Endothelial cell of umbilical vein (primary cell): ENCODE results near the gene RND3. TPM values are rescaled to one million over a fixed set of nuclear protein-coding genes. Genes with fewer than 3 reads are reported as not detected.

ENCODE experiments used
- Bru-seq: library from RNA; stranded (reverse); fragments of 400-500 nt; gene quantifications from one replicate; lab custom pipeline; 2021; lab: Mats Ljungman, UMichigan
- BruChase-seq, 2 experiments: library from RNA; stranded (reverse); fragments of 400-500 nt; gene quantifications; one replicate each; lab custom pipeline; 2021; lab: Mats Ljungman, UMichigan
- BruUV-seq: library from RNA; stranded (reverse); fragments of 400-500 nt; replicated peaks from 2 replicates; lab custom pipeline; 2021; lab: Mats Ljungman, UMichigan
- CTCF ChIA-PET: fragments of 300-600, 350-600 bp; sonication (Branson Sonifier 250); formaldehyde crosslinking; loops from one replicate; lab custom pipeline; 2021; ENCODE audit warnings: antibody characterized with exemption, inconsistent platforms; lab: Charles Lee
- POLR2A ChIA-PET: fragments of 300-600, 350-600 bp; sonication (Branson Sonifier 250); formaldehyde crosslinking; loops from one replicate; lab custom pipeline; 2021; ENCODE audit warnings: antibody characterized with exemption, inconsistent platforms; lab: Charles Lee
- DNase-seq: peaks from one replicate; pipeline ENCODE4 v3.0.0-alpha.2; 2011; ENCODE audit warnings: low read depth, low spot score
- FAIRE-seq: peaks from 2 replicates; lab custom pipeline; 2011; peaks lifted over from hg19 to GRCh38; lab: Jason Lieb, UNC
- H2AFZ ChIP-seq: 2 replicates; pipeline ENCODE4 v1.6.0; 2012; ENCODE audit warnings: low read depth, low read length, control low read depth, inconsistent platforms
- H3K27ac ChIP-seq: 2 replicates; pipeline ENCODE4 v1.5.1; 2011; ENCODE audit warnings: low read depth, mild to moderate bottlenecking, control low read depth, low read length, moderate library complexity; ENCODE audit not compliant: insufficient read depth
- H3K27me3 ChIP-seq, 2 experiments: 2 replicates each; pipeline versions ENCODE4 v1.6.0 to v1.6.1; 2011; ENCODE audit warnings: low read length in 2 of 2, mixed read lengths in 1 of 2; ENCODE audit not compliant: control insufficient read depth in 2 of 2, insufficient read depth in 2 of 2
- H3K36me3 ChIP-seq, 2 experiments: 2 replicates in 1 of 2; 3 replicates in 1 of 2; pipeline ENCODE4 v1.5.1; 2011; ENCODE audit warnings: low read length in 2 of 2, mild to moderate bottlenecking in 1 of 2, moderate library complexity in 1 of 2; ENCODE audit not compliant: control insufficient read depth in 2 of 2, insufficient read depth in 2 of 2; ENCODE audit errors: extremely low read depth in 1 of 2
- H3K4me1 ChIP-seq: 3 replicates; pipeline ENCODE4 v1.5.1; 2011; ENCODE audit warnings: mild to moderate bottlenecking, low read length; ENCODE audit not compliant: control insufficient read depth, insufficient read depth; ENCODE audit errors: extremely low read depth
- H3K4me2 ChIP-seq: 2 replicates; pipeline ENCODE4 v1.6.1; 2011; ENCODE audit warnings: low read length, control low read depth, mixed read lengths; ENCODE audit not compliant: insufficient read depth
- H3K4me3 ChIP-seq, 3 experiments: fragments of 200-600 bp in 1 of 3; sonication (generic), shearing (Covaris generic) in 1 of 3; replicated peaks in 1 of 3; 2 replicates each; pipeline ENCODE4 v1.5.1; 2011 to 2016; ENCODE audit warnings: control low read depth in 3 of 3, low read length in 3 of 3, mild to moderate bottlenecking in 2 of 3, inconsistent platforms in 1 of 3, low read depth in 1 of 3, moderate library complexity in 1 of 3; ENCODE audit not compliant: insufficient read depth in 1 of 3
- H3K79me2 ChIP-seq: 2 replicates; pipeline ENCODE4 v1.6.0; 2012; ENCODE audit warnings: low read length, inconsistent platforms; ENCODE audit not compliant: control insufficient read depth, insufficient read depth
- H3K9ac ChIP-seq: replicated peaks from 2 replicates; pipeline ENCODE3; 2011; ENCODE audit warnings: low read length, control low read depth; ENCODE audit not compliant: insufficient read depth; ENCODE audit errors: extremely low read depth
- H3K9me1 ChIP-seq: replicated peaks from 3 replicates; pipeline ENCODE4 v1.6.0; 2011; ENCODE audit warnings: mild to moderate bottlenecking, low read length; ENCODE audit not compliant: control insufficient read depth, insufficient read depth; ENCODE audit errors: extremely low read depth
- H3K9me3 ChIP-seq: replicated peaks from 2 replicates; pipeline ENCODE4 v1.5.1; 2012; ENCODE audit warnings: low read length, inconsistent platforms; ENCODE audit not compliant: control insufficient read depth, insufficient read depth
- H4K20me1 ChIP-seq: replicated peaks from 2 replicates; pipeline ENCODE3; 2011; ENCODE audit warnings: mild to moderate bottlenecking, low read length; ENCODE audit not compliant: control insufficient read depth, insufficient read depth; ENCODE audit errors: extremely low read depth
- EZH2 ChIP-seq: IDR thresholded peaks from 2 replicates; pipeline ENCODE4 v1.6.1; 2012; ENCODE audit warnings: borderline replicate concordance, low read depth, mild to moderate bottlenecking, moderate library complexity, low read length, inconsistent platforms; ENCODE audit not compliant: severe bottlenecking
- FOS ChIP-seq: IDR thresholded peaks from 2 replicates; pipeline ENCODE4 v1.6.1; 2011; ENCODE audit warnings: mild to moderate bottlenecking, low read length, moderate library complexity, borderline replicate concordance; ENCODE audit not compliant: insufficient read depth
- GATA2 ChIP-seq: IDR thresholded peaks from 2 replicates; pipeline ENCODE4 v1.7.0; 2011; ENCODE audit warnings: low read depth, mild to moderate bottlenecking, moderate library complexity, mixed read lengths, low read length; ENCODE audit not compliant: insufficient read length, insufficient read depth
- JUN ChIP-seq: IDR thresholded peaks from 2 replicates; pipeline ENCODE4 v1.6.1; 2011; ENCODE audit warnings: borderline replicate concordance, low read depth; ENCODE audit not compliant: insufficient read length, insufficient read depth
- MYC ChIP-seq: IDR thresholded peaks from one replicate; pipeline ENCODE4 v1.6.1; 2011; ENCODE audit warnings: mild to moderate bottlenecking, low read depth, low read length
- POLR2A ChIP-seq: IDR thresholded peaks from 2 replicates; pipeline ENCODE4 v1.6.1; 2012; ENCODE audit warnings: low read depth, mild to moderate bottlenecking, control low read depth, low read length
- POLR2AphosphoS5 ChIP-seq: IDR thresholded peaks from 2 replicates; pipeline ENCODE4 v1.6.1; 2012; ENCODE audit warnings: low read depth, mild to moderate bottlenecking, control low read depth, low read length, moderate library complexity; ENCODE audit not compliant: insufficient read depth
- dilution Hi-C: fragments of 300-500 bp; cut with MboI; formaldehyde crosslinking; loops from one replicate; pipeline ENCODE4 v1.15.0; 2019; ENCODE audit warnings: low sequenced_read_pairs; ENCODE audit not compliant: extremely low pct_ligation_motif_present
- intact Hi-C: fragments of 100-400 bp; cut with micrococcal nuclease; formaldehyde crosslinking; loops from one replicate; pipeline ENCODE4 v1.10.0; 2022
- long read RNA-seq: library from polyadenylated mRNA; stranded (forward); transcript quantifications from one replicate; pipeline ENCODE4 v2.0.0, GENCODE V29; 2021
- polyA minus RNA-seq, 3 experiments: library from RNA; depleted of rRNA, polyadenylated mRNA; stranded (reverse); fragments of >200 nt; gene quantifications; 1 replicate in 1 of 3; 2 replicates in 2 of 3; pipeline ENCODE4 v1.2.3, GENCODE V29; 2011
- polyA plus RNA-seq, 4 experiments: library from polyadenylated mRNA; depleted of rRNA in 3 of 4; stranded (reverse) in 3 of 4; unstranded in 1 of 4; fragments of >200 nt; gene quantifications; 2 replicates each; pipeline versions ENCODE4 v1.2.1 to v1.2.3, GENCODE V29; 2011 to 2012; ENCODE audit warnings: missing spikeins in 1 of 4
- total RNA-seq: library from RNA; stranded (reverse); gene quantifications from 2 replicates; pipeline ENCODE4 v1.2.3, GENCODE V29; 2021
- TF ChIP-seq, protein P1 (sequence below): IDR thresholded peaks from 2 replicates; pipeline ENCODE4 v1.6.1; 2011; ENCODE audit not compliant: insufficient read depth, insufficient read length
- TF ChIP-seq, protein P2 (sequence below), 2 donors: IDR thresholded peaks; 1 replicate in 1 of 2; 2 replicates in 1 of 2; pipeline ENCODE4 v1.5.1; 2011; ENCODE audit warnings: low read length in 2 of 2, mild to moderate bottlenecking in 2 of 2, moderate library complexity in 2 of 2, control low read depth in 1 of 2, inconsistent platforms in 1 of 2, low read depth in 1 of 2; ENCODE audit not compliant: insufficient read depth in 1 of 2; ENCODE audit errors: extremely low read depth in 1 of 2

Gene RND3, protein sequence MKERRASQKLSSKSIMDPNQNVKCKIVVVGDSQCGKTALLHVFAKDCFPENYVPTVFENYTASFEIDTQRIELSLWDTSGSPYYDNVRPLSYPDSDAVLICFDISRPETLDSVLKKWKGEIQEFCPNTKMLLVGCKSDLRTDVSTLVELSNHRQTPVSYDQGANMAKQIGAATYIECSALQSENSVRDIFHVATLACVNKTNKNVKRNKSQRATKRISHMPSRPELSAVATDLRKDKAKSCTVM
- total RNA-seq (132 and 158 TPM in 2 replicates), polyA plus RNA-seq (53.3 and 57.1 TPM in 2 replicates), polyA minus RNA-seq (260 and 272 TPM in 2 replicates), Bru-seq, nascent RNA (percentile 100 among the genes with signal in this experiment), BruChase-seq, experiment 1, labeled RNA remaining after a 6-hour chase (percentile 86 among the genes with signal in this experiment), BruChase-seq, experiment 2, labeled RNA remaining after a 2-hour chase (percentile 98 among the genes with signal in this experiment)
- polyA plus RNA-seq (2011; cell fraction: cytosol; rRNA removed), result 107 and 123 TPM in 2 replicates
- 175 and 179 TPM in 2 replicates for polyA plus RNA-seq (2011; cell fraction: nucleus; rRNA removed)
- 190 and 258 TPM in 2 replicates for polyA plus RNA-seq (2012)
- 15.0 TPM for polyA minus RNA-seq (2011; cell fraction: cytosol; rRNA and poly(A)+ RNA removed)
- polyA minus RNA-seq (2011; cell fraction: nucleus; rRNA and poly(A)+ RNA removed), result 211 and 223 TPM in 2 replicates
- long read RNA-seq, transcript RND3-201 (6 exons, 2,711 nt), result minor isoform, 108 of 401 reads
- long read RNA-seq, transcript RND3-202 (5 exons, 2,777 nt), result major isoform, 220 of 401 reads
- long read RNA-seq, partial matches to known transcripts, result 0 of 401 reads
- long read RNA-seq, other reads (novel, unspliced or antisense), result 71 of 401 reads

DNA sequence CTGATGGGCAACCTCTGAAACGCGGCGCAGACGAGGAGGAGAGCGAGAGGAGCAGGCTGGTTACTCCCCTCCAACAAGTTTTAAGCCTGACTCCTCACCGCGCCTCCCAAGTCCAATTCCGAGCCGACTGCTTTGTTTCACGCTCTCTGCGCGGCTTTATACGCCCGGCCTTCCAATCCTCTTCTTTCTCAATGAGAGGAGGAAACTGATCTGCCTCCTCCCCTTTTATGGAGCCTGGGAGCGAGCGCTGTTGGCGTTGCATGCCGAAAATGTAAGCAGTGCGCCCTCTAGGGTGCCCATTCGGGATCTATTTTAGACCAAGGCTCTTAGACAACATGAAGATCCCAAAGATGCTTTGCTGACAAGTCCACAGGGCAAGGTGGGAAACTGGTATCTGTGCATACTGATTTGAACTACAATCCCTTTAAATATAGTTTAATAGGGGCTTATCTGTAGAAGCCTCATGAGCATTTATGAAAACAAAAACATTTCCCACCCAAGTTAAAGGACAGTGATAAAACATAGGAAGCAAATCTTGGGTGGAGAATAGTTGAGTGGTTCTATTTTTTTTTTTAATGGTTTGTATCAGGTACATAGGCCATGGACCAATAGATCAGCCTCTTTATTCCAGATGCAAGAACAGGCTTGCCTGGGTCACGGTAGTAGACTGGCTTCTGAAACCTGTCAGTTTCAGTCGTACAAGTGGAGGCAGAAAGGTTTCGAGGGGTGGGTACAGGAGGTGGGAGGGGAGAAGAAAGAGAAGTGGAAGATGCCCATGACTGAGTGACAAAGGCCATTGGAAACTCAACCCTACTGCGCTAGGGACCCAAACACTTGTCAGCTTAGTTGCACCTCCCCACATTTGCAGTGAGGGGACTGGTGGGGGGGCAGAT, at the start of gene RND3:
Gene RND3 (minus strand): TSS at position 131 of the 893 bp plus-strand sequence. CDS start 250 bp downstream, outside the sequence.
- Histone ChIP-seq H3K4me3 (peak within 1 kb of the TSS; percentile 87 to 97 (median 95)), H3K27me3 (no peaks in the 10 kb centered on the region), H3K27ac (peak within 1 kb of the TSS; percentile 85), H3K4me2 (peak within 1 kb of the TSS; percentile 4), H3K9me1 (no peaks in the 10 kb centered on the region), H2AFZ (no peak within 1 kb of the TSS), H3K9me3 (no peaks in the 10 kb centered on the region), H4K20me1 (peaks cover 7% of the 10 kb centered on the region), H3K79me2 (peaks cover 45% of the 10 kb centered on the region), H3K4me1 (peaks cover 32% of the 10 kb centered on the region), H3K9ac (peak within 1 kb of the TSS; percentile 99), H3K36me3 (peaks cover 0 to 5% of the 10 kb centered on the region in 2 experiments)
- BruUV-seq, result no TSS peak
- ChIA-PET CTCF (interaction anchor here (0.9 to 3.3 kb wide), 6 partner anchors 63 to 751 kb away, joined by 3 to 21 read pairs (median 5); no protein-coding TSS in a partner anchor), POLR2A (interaction anchor here (1.0 to 1.1 kb wide), 5 partner anchors 11 to 564 kb away, joined by 3 to 8 read pairs (median 6); no protein-coding TSS in a partner anchor)
- FAIRE-seq (peak; percentile 96), DNase-seq (peak; percentile 99)
- TF ChIP-seq EZH2, result no peak
- TF ChIP-seq FOS, result no peak
- TF ChIP-seq MYC, result no peak
- TF ChIP-seq POLR2AphosphoS5, result peak; percentile 100
- no peak for TF ChIP-seq GATA2
- TF ChIP-seq, protein P1, sequence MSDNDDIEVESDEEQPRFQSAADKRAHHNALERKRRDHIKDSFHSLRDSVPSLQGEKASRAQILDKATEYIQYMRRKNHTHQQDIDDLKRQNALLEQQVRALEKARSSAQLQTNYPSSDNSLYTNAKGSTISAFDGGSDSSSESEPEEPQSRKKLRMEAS, result no peak
- TF ChIP-seq POLR2A, result peak; percentile 100
- TF ChIP-seq JUN, result no peak
- TF ChIP-seq, protein P2, sequence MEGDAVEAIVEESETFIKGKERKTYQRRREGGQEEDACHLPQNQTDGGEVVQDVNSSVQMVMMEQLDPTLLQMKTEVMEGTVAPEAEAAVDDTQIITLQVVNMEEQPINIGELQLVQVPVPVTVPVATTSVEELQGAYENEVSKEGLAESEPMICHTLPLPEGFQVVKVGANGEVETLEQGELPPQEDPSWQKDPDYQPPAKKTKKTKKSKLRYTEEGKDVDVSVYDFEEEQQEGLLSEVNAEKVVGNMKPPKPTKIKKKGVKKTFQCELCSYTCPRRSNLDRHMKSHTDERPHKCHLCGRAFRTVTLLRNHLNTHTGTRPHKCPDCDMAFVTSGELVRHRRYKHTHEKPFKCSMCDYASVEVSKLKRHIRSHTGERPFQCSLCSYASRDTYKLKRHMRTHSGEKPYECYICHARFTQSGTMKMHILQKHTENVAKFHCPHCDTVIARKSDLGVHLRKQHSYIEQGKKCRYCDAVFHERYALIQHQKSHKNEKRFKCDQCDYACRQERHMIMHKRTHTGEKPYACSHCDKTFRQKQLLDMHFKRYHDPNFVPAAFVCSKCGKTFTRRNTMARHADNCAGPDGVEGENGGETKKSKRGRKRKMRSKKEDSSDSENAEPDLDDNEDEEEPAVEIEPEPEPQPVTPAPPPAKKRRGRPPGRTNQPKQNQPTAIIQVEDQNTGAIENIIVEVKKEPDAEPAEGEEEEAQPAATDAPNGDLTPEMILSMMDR (IDR thresholded peaks at IDR 0.05; ENCODE audit: extremely low read depth in 1 of 2, insufficient read depth in 1 of 2, low read depth in 1 of 2, low read length in 2 of 2), result peak; percentile 81 to 90
- dilution Hi-C loops (loop anchor here (25.0 kb wide), 1 partner anchor 350 kb away; no protein-coding TSS in a partner anchor), intact Hi-C loops (loop anchor here (1.0 to 10.0 kb wide), 21 partner anchors 62 to 900 kb away; partner anchors contain the start of gene MMADHC)
